ENCODE results near the gene NCOA1. TPM values are rescaled to one million over a fixed set of nuclear protein-coding genes. Genes with fewer than 3 reads are reported as not detected.

NCOA1 gene
- total and polyA plus RNA-seq, 2 donors (not counting 3 experiments of a cell fraction or from before 2014, with no cell fraction given): 11.4 to 14.1 TPM

GRCh38 chr2:24514820-24515219 is 23.8 kb downstream of the NCOA1 start:
- TF ChIP-seq MYC (IDR thresholded peaks at IDR 0.05; ENCODE audit: low read depth, low read length) (no peak), GATA2 (IDR thresholded peaks at IDR 0.05; ENCODE audit: insufficient read depth, insufficient read length, low read depth, low read length) (no peak), JUN (IDR thresholded peaks at IDR 0.05; ENCODE audit: borderline replicate concordance, insufficient read depth, insufficient read length, low read depth) (no peak), EZH2 (IDR thresholded peaks at IDR 0.05; ENCODE audit: borderline replicate concordance, low read depth, low read length, severe bottlenecking) (no peak), POLR2AphosphoS5 (IDR thresholded peaks at IDR 0.05; ENCODE audit: insufficient read depth, low read depth, low read length) (no peak), MAX (IDR thresholded peaks at IDR 0.05; ENCODE audit: insufficient read depth, insufficient read length) (no peak), POLR2A (IDR thresholded peaks at IDR 0.05; ENCODE audit: low read depth, low read length) (no peak), FOS (IDR thresholded peaks at IDR 0.05; ENCODE audit: borderline replicate concordance, insufficient read depth, low read length) (no peak)
- TF ChIP-seq, protein P1, sequence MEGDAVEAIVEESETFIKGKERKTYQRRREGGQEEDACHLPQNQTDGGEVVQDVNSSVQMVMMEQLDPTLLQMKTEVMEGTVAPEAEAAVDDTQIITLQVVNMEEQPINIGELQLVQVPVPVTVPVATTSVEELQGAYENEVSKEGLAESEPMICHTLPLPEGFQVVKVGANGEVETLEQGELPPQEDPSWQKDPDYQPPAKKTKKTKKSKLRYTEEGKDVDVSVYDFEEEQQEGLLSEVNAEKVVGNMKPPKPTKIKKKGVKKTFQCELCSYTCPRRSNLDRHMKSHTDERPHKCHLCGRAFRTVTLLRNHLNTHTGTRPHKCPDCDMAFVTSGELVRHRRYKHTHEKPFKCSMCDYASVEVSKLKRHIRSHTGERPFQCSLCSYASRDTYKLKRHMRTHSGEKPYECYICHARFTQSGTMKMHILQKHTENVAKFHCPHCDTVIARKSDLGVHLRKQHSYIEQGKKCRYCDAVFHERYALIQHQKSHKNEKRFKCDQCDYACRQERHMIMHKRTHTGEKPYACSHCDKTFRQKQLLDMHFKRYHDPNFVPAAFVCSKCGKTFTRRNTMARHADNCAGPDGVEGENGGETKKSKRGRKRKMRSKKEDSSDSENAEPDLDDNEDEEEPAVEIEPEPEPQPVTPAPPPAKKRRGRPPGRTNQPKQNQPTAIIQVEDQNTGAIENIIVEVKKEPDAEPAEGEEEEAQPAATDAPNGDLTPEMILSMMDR (IDR thresholded peaks at IDR 0.05; ENCODE audit: extremely low read depth in 1 of 2, insufficient read depth in 1 of 2, low read depth in 1 of 2, low read length in 2 of 2): no peak
- intact Hi-C loops (cut with micrococcal nuclease): no loop called here
- DNase-seq (ENCODE audit: low read depth, low spot score) (no peak), FAIRE-seq (no peak)
- H3K4me2 ChIP-seq (ENCODE audit: insufficient read depth, low read length): no peak overlapping the region
- peaks cover 2% of the 10 kb centered on the region for H3K79me2 ChIP-seq (ENCODE audit: control insufficient read depth, insufficient read depth, low read length)
- H3K27ac ChIP-seq (ENCODE audit: insufficient read depth, low read depth, low read length): no peak overlapping the region
- H3K4me1 ChIP-seq (ENCODE audit: control insufficient read depth, extremely low read depth, insufficient read depth, low read length): no peaks in the 10 kb centered on the region
- H4K20me1 ChIP-seq (replicated peaks; ENCODE audit: control insufficient read depth, extremely low read depth, insufficient read depth, low read length): peaks cover 3% of the 10 kb centered on the region
- dilution Hi-C loops (cut with MboI; ENCODE audit: extremely low pct_ligation_motif_present, low sequenced_read_pairs): no loop called here
- no peak overlapping the region for H3K9ac ChIP-seq (replicated peaks; ENCODE audit: extremely low read depth, insufficient read depth, low read length)
- CTCF ChIA-PET: interaction anchor here (0.6 kb wide), 1 partner anchor 352 kb away, joined by 3 read pairs; no protein-coding TSS in a partner anchor
- H3K4me3 ChIP-seq (replicated peaks in 1 of 3; ENCODE audit: insufficient read depth in 1 of 3, low read depth in 1 of 3, low read length in 3 of 3): no peak overlapping the region
- POLR2A ChIA-PET: no interaction called here
- no peaks in the 10 kb centered on the region for H3K9me3 ChIP-seq (replicated peaks; ENCODE audit: control insufficient read depth, insufficient read depth, low read length)
- no peaks in the 10 kb centered on the region for H3K9me1 ChIP-seq (replicated peaks; ENCODE audit: control insufficient read depth, extremely low read depth, insufficient read depth, low read length)
- BruUV-seq (replicated peaks): no TSS peak
- no peak overlapping the region for H2AFZ ChIP-seq (ENCODE audit: low read depth, low read length)
- no peaks in the 10 kb centered on the region for H3K27me3 ChIP-seq (ENCODE audit: control insufficient read depth in 2 of 2, insufficient read depth in 2 of 2, low read length in 2 of 2)
- H3K36me3 ChIP-seq (ENCODE audit: control insufficient read depth in 2 of 2, extremely low read depth in 1 of 2, insufficient read depth in 2 of 2, low read length in 2 of 2): no peaks in the 10 kb centered on the region

Data from endothelial cell of umbilical vein (primary cell).